SU-DHL-6 (cell line): ENCODE results near the gene BCAS4.

Source experiments
- CTCF ChIP-seq: fragments of 200-600 bp; sonication (generic); IDR thresholded peaks from one replicate; pipeline ENCODE4 v1.5.1; 2017; ENCODE audit warnings: antibody characterized with exemption, mild to moderate bottlenecking, low read length, moderate library complexity; ENCODE audit not compliant: insufficient read depth, poor library complexity, severe bottlenecking
- EZH2phosphoT487 ChIP-seq: fragments of 200-600 bp; sonication (generic), shearing (Covaris generic); conservative IDR thresholded peaks from 2 replicates; pipeline ENCODE4 v1.6.1; 2018; ENCODE audit warnings: mild to moderate bottlenecking, antibody characterized with exemption, low read length, moderate library complexity, mixed read lengths

- TF ChIP-seq CTCF = no peak
- no peak for TF ChIP-seq EZH2phosphoT487
These were observed 24.5 kb downstream of the BCAS4 start for GRCh38 chr20:50819349-50819748.
